Measurements from ENCODE around the gene TMEM181.

Gene TMEM181

GRCh38 chr6:158559895-158560835 is at the start of gene TMEM181:
Gene TMEM181 (plus strand): TSS chr6:158560091. CDS start chr6:158560225, 134 bp downstream.
- POLR2A ChIA-PET (ENCODE audit: low non-redundant PET) = interaction anchor here (0.6 kb wide), 1 partner anchor 327 kb away, joined by 3 read pairs; no protein-coding TSS in a partner anchor
- no peak for TF ChIP-seq CTCF (conservative IDR thresholded peaks at IDR 0.05; ENCODE audit: low read depth)
- CTCF ChIA-PET = interaction anchor here (0.5 kb wide), 1 partner anchor 281 kb away, joined by 5 read pairs; no protein-coding TSS in a partner anchor
- peak within 1 kb of the TSS; percentile 78 for H3K27ac ChIP-seq
- DNase-seq (ENCODE audit: low spot score) = peak; percentile 79

- H3K27ac ChIP-seq = no peak overlapping the region
- ChIA-PET CTCF (no interaction called here), POLR2A (ENCODE audit: low non-redundant PET) (no interaction called here)
- DNase-seq (ENCODE audit: low spot score) = no peak
- TF ChIP-seq CTCF (conservative IDR thresholded peaks at IDR 0.05; ENCODE audit: low read depth) = no peak
These were observed 47.1 kb upstream of the TMEM181 start for GRCh38 chr6:158512809-158513208.

GRCh38 chr6:158514176-158514575 is 45.7 kb upstream of the TMEM181 start:
- POLR2A ChIA-PET (ENCODE audit: low non-redundant PET) = no interaction called here
- CTCF ChIA-PET = no interaction called here
- no peak for TF ChIP-seq CTCF (conservative IDR thresholded peaks at IDR 0.05; ENCODE audit: low read depth)

GRCh38 chr6:158514991-158515390 is 44.9 kb upstream of the TMEM181 start:
- ChIA-PET POLR2A (ENCODE audit: low non-redundant PET) (no interaction called here), CTCF (no interaction called here)
- no peak overlapping the region for H3K27ac ChIP-seq
- no peak for TF ChIP-seq CTCF (conservative IDR thresholded peaks at IDR 0.05; ENCODE audit: low read depth)
- no peak for DNase-seq (ENCODE audit: low spot score)

More at GRCh38 chr6:158514176-158514575, 45.7 kb upstream of the TMEM181 start:
- no peak overlapping the region for H3K27ac ChIP-seq
- no peak for DNase-seq (ENCODE audit: low spot score)

GRCh38 chr6:158516098-158516497 is 43.8 kb upstream of the TMEM181 start:
- POLR2A ChIA-PET (ENCODE audit: low non-redundant PET) = no interaction called here
- H3K27ac ChIP-seq = no peak overlapping the region
- CTCF ChIA-PET = no interaction called here
- no peak for TF ChIP-seq CTCF (conservative IDR thresholded peaks at IDR 0.05; ENCODE audit: low read depth)
- DNase-seq (ENCODE audit: low spot score) = no peak

- ChIA-PET POLR2A (ENCODE audit: low non-redundant PET) (no interaction called here), CTCF (no interaction called here)
- no peak overlapping the region for H3K27ac ChIP-seq
- no peak for DNase-seq (ENCODE audit: low spot score)
- TF ChIP-seq CTCF (conservative IDR thresholded peaks at IDR 0.05; ENCODE audit: low read depth) = no peak
These were observed 42.9 kb upstream of the TMEM181 start for GRCh38 chr6:158517038-158517437.
